Colonic mucosa (tissue), 4 donors: Measurements from ENCODE around the gene WASF2. TPM values are rescaled to one million over a fixed set of nuclear protein-coding genes. Genes with fewer than 3 reads are reported as not detected.

ENCODE experiments used
- DNase-seq: peaks from one replicate; pipeline ENCODE4 v3.0.0-alpha.2; 2020
- H3K27ac ChIP-seq: fragments of 200-600 bp; one replicate; pipeline ENCODE4 v1.8.0; 2021
- H3K27me3 ChIP-seq: fragments of 200-600 bp; one replicate; pipeline ENCODE4 v1.8.0; 2021
- H3K36me3 ChIP-seq: fragments of 200-600 bp; one replicate; pipeline ENCODE4 v1.8.0; 2021
- H3K4me1 ChIP-seq: fragments of 200-600 bp; one replicate; pipeline ENCODE4 v1.8.0; 2021; ENCODE audit warnings: mild to moderate bottlenecking
- H3K4me3 ChIP-seq: fragments of 200-600 bp; one replicate; pipeline ENCODE4 v1.8.0; 2021
- H3K9ac ChIP-seq, 2 donors: one replicate each; pipeline ENCODE4 v1.7.0; 2013; ENCODE audit warnings: control low read depth in 2 of 2, low read depth in 2 of 2, low read length in 2 of 2
- H3K9me3 ChIP-seq: fragments of 200-600 bp; one replicate; pipeline ENCODE4 v1.8.0; 2021
- intact Hi-C: fragments of 100-400 bp; cut with DNase I; formaldehyde crosslinking; loops from one replicate; pipeline ENCODE4 v1.14.1; 2022
- total RNA-seq, 2 donors: library from RNA; stranded (reverse); fragmentation: NEBNext Ultra II Directional in 1 of 2; extraction: Animal tissue kit (Norgen Biotek cat#: 25700) in 1 of 2; gene quantifications; one replicate each; pipeline ENCODE4 v1.2.1, GENCODE V29; 2021
- TF ChIP-seq, protein P1 (sequence below): fragments of 200-600 bp; IDR thresholded peaks from one replicate; pipeline ENCODE4 v1.8.0; 2022; ENCODE audit warnings: antibody characterized with exemption, mild to moderate bottlenecking
- donor health status: healthy.
- donor health status: DM: no; HTN: no; CAD: no.
- donor health status: DM: no; HTN: no; CAD: no.

The WASF2 gene
- total RNA-seq, 2 donors from 2014 or later, result 120 to 168 TPM

DNA sequence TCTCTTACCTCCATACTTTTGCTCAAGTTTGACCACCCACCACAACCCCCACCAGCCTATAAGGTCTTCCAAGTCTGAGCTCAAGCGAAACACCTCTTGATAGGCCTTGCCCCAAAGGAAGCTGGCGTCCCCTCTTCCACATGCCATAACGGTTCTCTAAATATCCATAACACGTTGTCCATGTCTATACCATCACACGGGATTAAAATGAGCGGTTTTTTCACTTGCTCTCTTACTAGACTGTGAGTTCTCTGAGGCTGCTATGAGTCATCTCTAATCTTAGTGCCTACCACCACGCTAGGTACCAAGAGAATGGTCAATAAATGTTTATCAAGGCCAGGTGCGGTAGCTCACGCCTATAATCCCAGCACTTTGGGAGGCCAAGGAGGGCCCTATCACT lies 41.0 kb downstream of the WASF2 start:
- H3K4me1 ChIP-seq, result no peaks in the 10 kb centered on the region
- TF ChIP-seq, protein P1, sequence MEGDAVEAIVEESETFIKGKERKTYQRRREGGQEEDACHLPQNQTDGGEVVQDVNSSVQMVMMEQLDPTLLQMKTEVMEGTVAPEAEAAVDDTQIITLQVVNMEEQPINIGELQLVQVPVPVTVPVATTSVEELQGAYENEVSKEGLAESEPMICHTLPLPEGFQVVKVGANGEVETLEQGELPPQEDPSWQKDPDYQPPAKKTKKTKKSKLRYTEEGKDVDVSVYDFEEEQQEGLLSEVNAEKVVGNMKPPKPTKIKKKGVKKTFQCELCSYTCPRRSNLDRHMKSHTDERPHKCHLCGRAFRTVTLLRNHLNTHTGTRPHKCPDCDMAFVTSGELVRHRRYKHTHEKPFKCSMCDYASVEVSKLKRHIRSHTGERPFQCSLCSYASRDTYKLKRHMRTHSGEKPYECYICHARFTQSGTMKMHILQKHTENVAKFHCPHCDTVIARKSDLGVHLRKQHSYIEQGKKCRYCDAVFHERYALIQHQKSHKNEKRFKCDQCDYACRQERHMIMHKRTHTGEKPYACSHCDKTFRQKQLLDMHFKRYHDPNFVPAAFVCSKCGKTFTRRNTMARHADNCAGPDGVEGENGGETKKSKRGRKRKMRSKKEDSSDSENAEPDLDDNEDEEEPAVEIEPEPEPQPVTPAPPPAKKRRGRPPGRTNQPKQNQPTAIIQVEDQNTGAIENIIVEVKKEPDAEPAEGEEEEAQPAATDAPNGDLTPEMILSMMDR, result no peak

DNA sequence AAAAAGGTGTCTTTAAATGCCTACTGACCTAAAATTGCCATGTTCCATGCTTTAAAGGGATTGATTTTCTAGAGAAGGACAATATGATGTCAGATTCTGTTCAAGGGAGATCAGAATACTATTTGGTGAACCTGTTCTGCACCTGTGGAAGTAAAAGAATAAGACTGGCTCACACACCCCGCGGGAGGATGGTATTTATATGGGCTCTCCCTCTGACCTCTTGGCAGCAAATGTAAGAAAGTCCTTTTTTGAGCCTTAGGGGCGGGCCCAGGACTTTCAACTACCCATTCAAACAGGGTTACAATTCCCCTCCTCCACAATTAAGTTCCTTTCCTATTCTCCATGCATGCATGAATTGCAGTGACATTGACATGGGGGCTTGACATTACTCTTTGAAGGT lies 42.1 kb downstream of the WASF2 start:
- Histone ChIP-seq H3K9ac (no peak overlapping the region), H3K27me3 (no peaks in the 10 kb centered on the region), H3K4me1 (no peaks in the 10 kb centered on the region), H3K4me3 (no peak overlapping the region), H3K27ac (no peak overlapping the region), H3K9me3 (no peaks in the 10 kb centered on the region), H3K36me3 (no peaks in the 10 kb centered on the region)
- intact Hi-C loops, result no loop called here
- no peak for DNase-seq
- TF ChIP-seq, protein P1, result no peak

More for the DNA sequence above, 41.0 kb downstream of the WASF2 start:
- Histone ChIP-seq H3K9ac (no peak overlapping the region), H3K4me3 (no peak overlapping the region), H3K9me3 (no peaks in the 10 kb centered on the region), H3K27me3 (no peaks in the 10 kb centered on the region), H3K27ac (no peak overlapping the region), H3K36me3 (no peaks in the 10 kb centered on the region)
- intact Hi-C loops, result no loop called here
- DNase-seq, result no peak

DNA sequence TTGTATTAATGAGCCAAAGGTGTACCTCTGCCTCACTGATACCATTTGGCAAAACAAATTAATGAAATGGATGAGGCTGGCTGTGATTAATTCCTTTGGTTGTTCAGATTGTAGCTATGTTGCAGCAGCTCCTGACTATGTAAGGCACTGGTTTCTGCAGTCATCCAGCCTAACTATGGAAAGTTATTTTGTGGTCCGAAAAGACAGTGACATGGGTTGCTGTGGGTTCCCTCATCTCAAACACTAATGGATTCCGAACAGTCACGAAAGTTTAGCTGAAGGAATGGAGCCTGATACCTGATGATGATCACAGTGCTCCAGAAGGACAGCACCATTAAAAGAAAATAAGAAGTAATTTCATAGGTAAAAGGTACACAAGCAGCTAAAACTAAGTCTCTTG lies 42.6 kb downstream of the WASF2 start:
- Histone ChIP-seq H3K4me3 (no peak overlapping the region), H3K36me3 (no peaks in the 10 kb centered on the region), H3K27ac (no peak overlapping the region), H3K9ac (no peak overlapping the region), H3K4me1 (no peaks in the 10 kb centered on the region), H3K9me3 (no peaks in the 10 kb centered on the region), H3K27me3 (no peaks in the 10 kb centered on the region)
- TF ChIP-seq, protein P1, result no peak
- intact Hi-C loops, result no loop called here
- no peak for DNase-seq

DNA sequence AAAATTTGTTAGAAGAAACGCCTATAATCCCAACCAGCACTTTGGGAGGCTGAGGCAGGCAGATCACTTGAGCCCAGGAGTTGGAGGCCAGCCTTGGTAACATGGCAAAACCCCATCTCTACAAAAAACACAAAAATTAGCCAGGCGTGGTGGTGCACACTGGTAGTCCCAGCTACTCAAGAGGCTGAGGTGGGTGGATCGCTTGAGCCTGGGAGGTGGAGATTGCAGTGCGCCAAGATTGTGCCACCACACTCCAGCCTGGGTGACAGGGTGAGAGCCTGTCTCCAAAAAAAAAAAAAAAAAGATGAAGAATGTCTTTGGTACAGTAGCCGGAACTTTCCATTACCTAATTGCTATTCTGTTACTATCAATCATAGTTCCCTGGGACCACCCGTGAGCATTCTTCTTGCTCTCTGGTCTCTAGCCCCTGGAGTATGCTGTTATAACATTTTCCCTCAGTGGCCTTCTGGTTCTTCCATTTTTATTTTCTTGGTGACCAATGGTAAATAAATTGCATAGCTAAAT lies 43.4 kb downstream of the WASF2 start:
- no peak overlapping the region for H3K9ac ChIP-seq
- no peaks in the 10 kb centered on the region for H3K9me3 ChIP-seq
- intact Hi-C loops, result no loop called here
- H3K27me3 ChIP-seq, result no peaks in the 10 kb centered on the region
- no peaks in the 10 kb centered on the region for H3K4me1 ChIP-seq
- TF ChIP-seq, protein P1, result no peak
- no peak overlapping the region for H3K27ac ChIP-seq
- H3K4me3 ChIP-seq, result no peak overlapping the region
- H3K36me3 ChIP-seq, result no peaks in the 10 kb centered on the region
- DNase-seq, result no peak

DNA sequence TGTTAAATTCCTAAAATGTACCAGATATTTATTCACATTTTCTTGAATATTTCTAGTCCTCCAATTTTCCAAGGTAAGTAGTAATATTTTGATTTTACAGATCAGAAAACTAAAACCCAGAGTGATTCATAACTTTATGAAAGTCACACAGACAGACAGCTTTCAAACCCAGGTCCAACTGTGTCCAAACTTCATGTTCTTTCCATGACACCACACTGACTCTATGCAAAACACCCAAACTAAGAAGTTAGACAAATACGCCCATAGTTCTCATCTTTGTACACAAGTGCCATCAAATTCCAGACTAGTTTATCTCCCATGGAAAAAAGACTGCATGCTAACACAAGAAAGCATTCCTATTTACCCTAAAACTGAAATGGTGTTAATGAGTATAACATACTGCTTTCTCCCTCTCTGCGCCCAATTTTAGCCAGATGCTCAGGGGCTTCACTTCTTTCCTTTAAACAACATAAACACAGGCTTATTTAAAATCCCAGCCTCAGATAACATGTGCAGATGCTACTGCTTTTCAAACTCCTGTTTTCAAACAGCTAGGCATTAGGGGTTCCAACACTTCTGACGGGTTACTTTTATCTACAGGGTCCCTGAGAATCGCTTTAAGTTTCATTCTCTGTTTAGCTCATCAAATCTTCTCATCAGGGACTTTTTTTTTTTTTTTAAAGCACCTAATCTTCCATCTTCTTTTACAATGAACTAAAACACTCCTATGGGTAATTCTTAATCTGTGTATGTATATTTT lies 44.6 kb downstream of the WASF2 start:
- intact Hi-C loops, result no loop called here
- no peak for DNase-seq
- H3K36me3 ChIP-seq, result no peaks in the 10 kb centered on the region
- H3K27ac ChIP-seq, result no peak overlapping the region
- no peak overlapping the region for H3K4me3 ChIP-seq
- no peaks in the 10 kb centered on the region for H3K27me3 ChIP-seq
- TF ChIP-seq, protein P1, result no peak
- no peak overlapping the region for H3K9ac ChIP-seq
- no peaks in the 10 kb centered on the region for H3K9me3 ChIP-seq
- no peaks in the 10 kb centered on the region for H3K4me1 ChIP-seq
